Endodermal cell (in vitro differentiated cells): Measurements from ENCODE around the gene PSG3. TPM values are rescaled to one million over a fixed set of nuclear protein-coding genes. Genes with fewer than 3 reads are reported as not detected.
A peak's percentile ranks its signal among the peaks of the same experiment; 100 is the strongest.
"Not testable (repeated sequence)": the region's sequence is repeated elsewhere in the genome, so short reads cannot be mapped to it uniquely, and the experiment has no call there.

Experiments used
- DNase-seq: peaks from one replicate; pipeline ENCODE4 v3.0.0-alpha.2; 2017
- H3K27ac ChIP-seq: 2 replicates; pipeline ENCODE4 v1.5.1; 2013; ENCODE audit warnings: mild to moderate bottlenecking, low read depth, low read length, moderate library complexity
- H3K27me3 ChIP-seq: 2 replicates; pipeline ENCODE4 v1.6.1; 2013; ENCODE audit warnings: mild to moderate bottlenecking, low read length, moderate library complexity; ENCODE audit not compliant: insufficient read depth, control insufficient read depth, poor library complexity, severe bottlenecking
- H3K36me3 ChIP-seq: 2 replicates; pipeline ENCODE4 v1.7.0; 2013; ENCODE audit warnings: mild to moderate bottlenecking, low read length, moderate library complexity; ENCODE audit not compliant: control insufficient read depth, insufficient read depth
- H3K4me1 ChIP-seq: one replicate; pipeline ENCODE4 v1.7.0; 2013; ENCODE audit warnings: low read length; ENCODE audit not compliant: control insufficient read depth, insufficient read depth
- H3K4me3 ChIP-seq: 2 replicates; pipeline ENCODE4 v1.5.1; 2013; ENCODE audit warnings: mild to moderate bottlenecking, low read length, moderate library complexity
- H3K9ac ChIP-seq: 2 replicates; pipeline ENCODE4 v1.6.1; 2013; ENCODE audit warnings: mild to moderate bottlenecking, low read length, moderate library complexity; ENCODE audit not compliant: poor library complexity, severe bottlenecking; ENCODE audit errors: extremely low read depth
- H3K9me3 ChIP-seq: 2 replicates; pipeline ENCODE4 v1.6.1; 2013; ENCODE audit warnings: mild to moderate bottlenecking, low read length, moderate library complexity; ENCODE audit not compliant: control insufficient read depth
- H3K27ac Mint-ChIP-seq: 2 replicates; pipeline ENCODE4 v1.8.0; 2020; ENCODE audit warnings: mixed read lengths
- H3K27me3 Mint-ChIP-seq: 2 replicates; pipeline ENCODE4 v1.8.0; 2021; ENCODE audit warnings: mild to moderate bottlenecking, mixed read lengths; ENCODE audit not compliant: insufficient read depth
- H3K36me3 Mint-ChIP-seq: 2 replicates; pipeline ENCODE4 v1.8.0; 2020; ENCODE audit warnings: low read depth, mixed read lengths
- H3K4me1 Mint-ChIP-seq: 2 replicates; pipeline ENCODE4 v1.8.0; 2020; ENCODE audit warnings: mixed read lengths
- H3K4me3 Mint-ChIP-seq: 2 replicates; pipeline ENCODE4 v1.8.0; 2020; ENCODE audit warnings: mild to moderate bottlenecking, moderate library complexity, mixed read lengths
- H3K9me3 Mint-ChIP-seq: 2 replicates; pipeline ENCODE4 v1.8.0; 2020; ENCODE audit warnings: mild to moderate bottlenecking, mixed read lengths
- WGBS, 2 experiments: methylation state at CpG; one replicate each; pipeline versions ENCODE4 v1.1.5 to v1.1.7; 2013; ENCODE audit warnings: missing lambda C conversion rate in 2 of 2, mixed read lengths in 1 of 2; ENCODE audit not compliant: insufficient coverage in 1 of 2, insufficient read length in 1 of 2; 5-methylcytosine and 5-hydroxymethylcytosine counted together
- total RNA-seq, 2 donors: library from RNA; stranded (reverse); fragmentation: NEBNext Ultra II Directional in 1 of 2; extraction: Animal tissue kit (Norgen Biotek cat#: 25700) in 1 of 2; gene quantifications; 2 replicates in 1 of 2; 3 replicates in 1 of 2; pipeline ENCODE4 v1.2.1, GENCODE V29; 2021
- TF ChIP-seq, protein P1 (sequence below): fragments of 200-600 bp; sonication (generic); conservative IDR thresholded peaks from 2 replicates; pipeline ENCODE4 v1.5.0; 2021; ENCODE audit warnings: antibody characterized with exemption, mild to moderate bottlenecking

Gene PSG3
- total RNA-seq, 2 donors from 2014 or later = not detected

DNA sequence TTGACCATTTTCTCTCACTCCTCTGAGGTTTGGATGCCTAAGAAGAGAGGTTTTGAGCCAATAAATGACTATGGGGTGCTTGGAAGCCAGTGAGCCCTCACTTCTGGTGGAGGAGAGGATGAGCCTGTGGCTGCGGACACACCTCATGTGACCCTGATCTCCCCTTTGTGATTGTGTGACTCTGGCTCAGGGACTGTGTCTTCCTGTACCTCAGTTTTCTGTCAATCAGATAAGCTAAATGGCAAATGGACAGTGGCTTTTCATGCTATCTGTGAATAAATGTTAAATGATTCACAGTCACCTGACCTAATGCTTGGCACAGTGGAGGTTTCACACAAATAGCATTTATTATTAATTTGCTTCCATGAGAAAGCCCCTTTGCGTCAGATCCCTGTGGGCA lies 22.5 kb upstream of the PSG3 start:
- H3K27me3 Mint-ChIP-seq = no peaks in the 10 kb centered on the region
- H3K9ac ChIP-seq = no peak overlapping the region
- 80 to 85% methylated on average over 1 to 2 of the region's 2 CpGs for WGBS, 2 experiments

DNA sequence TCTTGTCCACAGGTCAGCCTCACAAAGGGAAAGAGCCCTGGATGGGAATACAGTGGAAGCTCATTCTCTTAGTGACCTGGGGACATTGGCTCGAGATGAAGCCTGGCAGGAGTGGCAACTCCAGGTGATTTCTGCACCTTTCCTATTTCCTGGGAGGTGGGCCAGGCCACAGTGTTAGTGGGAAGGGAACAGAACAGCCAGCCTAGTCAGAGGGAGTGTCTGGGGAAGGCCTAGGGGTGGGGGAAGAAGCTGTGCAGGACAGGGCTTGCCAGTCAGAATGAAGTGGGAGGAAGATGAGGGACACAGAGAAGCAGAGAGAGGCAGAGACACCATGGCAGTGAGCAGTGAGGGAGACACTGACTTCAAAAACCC lies 21.6 kb upstream of the PSG3 start:
- not testable (repeated sequence) for H3K4me1 Mint-ChIP-seq, H3K9me3 ChIP-seq, H3K27ac ChIP-seq, DNase-seq, H3K4me3 ChIP-seq, H3K4me3 Mint-ChIP-seq, H3K27ac Mint-ChIP-seq, H3K27me3 ChIP-seq, H3K36me3 ChIP-seq, H3K36me3 Mint-ChIP-seq, H3K27me3 Mint-ChIP-seq, H3K4me1 ChIP-seq, H3K9ac ChIP-seq
- no CpG with 5 or more reads among the region's 1 CpG for WGBS, 2 experiments
- H3K9me3 Mint-ChIP-seq = peaks cover 92% of the 10 kb centered on the region

More for the DNA sequence above, 22.5 kb upstream of the PSG3 start:
- Histone ChIP-seq H3K36me3 (no peaks in the 10 kb centered on the region), H3K4me1 (no peaks in the 10 kb centered on the region), H3K27ac (no peak overlapping the region), H3K9me3 (no peaks in the 10 kb centered on the region), H3K4me3 (no peak overlapping the region), H3K27me3 (no peaks in the 10 kb centered on the region)
- Mint-ChIP-seq H3K36me3 (no peaks in the 10 kb centered on the region), H3K9me3 (peaks cover 96% of the 10 kb centered on the region), H3K4me3 (no peak overlapping the region), H3K27ac (no peak overlapping the region), H3K4me1 (no peaks in the 10 kb centered on the region)
- TF ChIP-seq, protein P1, sequence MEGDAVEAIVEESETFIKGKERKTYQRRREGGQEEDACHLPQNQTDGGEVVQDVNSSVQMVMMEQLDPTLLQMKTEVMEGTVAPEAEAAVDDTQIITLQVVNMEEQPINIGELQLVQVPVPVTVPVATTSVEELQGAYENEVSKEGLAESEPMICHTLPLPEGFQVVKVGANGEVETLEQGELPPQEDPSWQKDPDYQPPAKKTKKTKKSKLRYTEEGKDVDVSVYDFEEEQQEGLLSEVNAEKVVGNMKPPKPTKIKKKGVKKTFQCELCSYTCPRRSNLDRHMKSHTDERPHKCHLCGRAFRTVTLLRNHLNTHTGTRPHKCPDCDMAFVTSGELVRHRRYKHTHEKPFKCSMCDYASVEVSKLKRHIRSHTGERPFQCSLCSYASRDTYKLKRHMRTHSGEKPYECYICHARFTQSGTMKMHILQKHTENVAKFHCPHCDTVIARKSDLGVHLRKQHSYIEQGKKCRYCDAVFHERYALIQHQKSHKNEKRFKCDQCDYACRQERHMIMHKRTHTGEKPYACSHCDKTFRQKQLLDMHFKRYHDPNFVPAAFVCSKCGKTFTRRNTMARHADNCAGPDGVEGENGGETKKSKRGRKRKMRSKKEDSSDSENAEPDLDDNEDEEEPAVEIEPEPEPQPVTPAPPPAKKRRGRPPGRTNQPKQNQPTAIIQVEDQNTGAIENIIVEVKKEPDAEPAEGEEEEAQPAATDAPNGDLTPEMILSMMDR = no peak
- no peak for DNase-seq

DNA sequence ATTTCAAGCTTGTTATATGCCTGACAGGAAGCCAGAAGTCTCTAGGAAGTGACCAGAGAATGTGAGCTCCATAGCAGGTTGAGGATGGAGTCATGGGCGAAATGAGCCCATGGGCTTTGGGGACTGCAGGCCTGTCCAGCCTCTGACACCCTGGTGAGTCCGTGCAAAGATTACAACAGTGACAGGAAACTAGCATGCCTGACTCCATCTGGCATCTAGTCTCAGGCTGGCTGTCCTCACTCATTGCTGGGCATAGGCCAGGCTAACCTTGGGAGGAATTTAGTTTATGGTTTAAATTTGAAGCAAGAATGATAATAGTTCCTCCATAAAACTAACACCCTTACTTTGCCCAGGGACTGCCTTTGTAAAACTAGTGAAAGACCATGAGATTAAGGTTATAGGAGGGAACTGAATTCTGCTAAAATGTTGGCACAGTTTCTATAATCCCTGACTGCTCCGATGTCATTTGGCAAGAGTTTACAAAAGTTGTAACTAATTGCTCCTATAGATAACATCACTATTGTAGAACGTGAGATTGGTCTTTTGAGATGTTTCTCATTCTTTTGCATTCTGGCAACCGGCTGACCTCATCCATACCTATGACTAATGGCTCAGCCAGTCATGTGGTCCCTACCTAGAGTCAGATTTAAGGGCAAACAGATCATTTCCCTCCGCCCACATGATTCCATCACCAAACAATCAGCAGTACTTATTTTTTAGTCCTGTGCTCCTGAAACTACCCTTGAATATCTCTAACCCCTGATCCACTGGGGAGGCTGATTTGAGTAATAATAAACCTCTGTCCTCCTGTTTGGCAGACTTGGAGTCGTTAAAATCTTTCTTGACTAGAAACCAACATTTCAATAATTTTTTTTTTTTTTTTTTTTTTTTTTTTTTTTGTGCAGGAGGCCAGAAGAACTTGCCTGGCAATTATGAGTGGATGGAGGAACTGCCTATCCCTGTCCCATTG lies 21.0 kb upstream of the PSG3 start:
- H3K4me1 ChIP-seq, H3K36me3 Mint-ChIP-seq, H3K27me3 ChIP-seq, H3K36me3 ChIP-seq, DNase-seq, H3K4me1 Mint-ChIP-seq, H3K4me3 Mint-ChIP-seq, H3K27ac Mint-ChIP-seq, H3K27me3 Mint-ChIP-seq, H3K9me3 ChIP-seq, H3K4me3 ChIP-seq, H3K9ac ChIP-seq, H3K27ac ChIP-seq: not testable (repeated sequence)
- WGBS, 2 experiments = 73 to 75% methylated on average over 3 to 6 of the region's 7 CpGs
- H3K9me3 Mint-ChIP-seq = peaks cover 88% of the 10 kb centered on the region

DNA sequence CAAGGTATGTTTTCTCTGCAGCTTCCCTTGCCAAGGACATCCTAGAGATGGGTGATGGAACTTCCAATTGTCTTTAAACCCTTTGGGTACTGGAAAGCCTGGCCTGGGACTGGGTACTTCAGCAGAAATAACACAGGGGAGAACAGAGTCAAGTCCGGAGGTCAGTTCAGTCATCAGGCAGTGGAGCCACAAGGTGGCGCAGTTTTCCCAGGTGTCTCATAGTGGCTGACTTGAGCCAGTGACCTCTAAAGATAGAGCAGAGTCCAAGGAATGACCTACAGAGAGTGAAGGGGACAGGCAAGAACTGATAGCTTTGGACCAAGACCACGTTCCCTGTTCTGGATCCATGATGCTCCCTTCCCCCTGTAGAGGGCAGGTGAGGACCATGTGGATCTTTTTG lies 18.4 kb upstream of the PSG3 start:
- H3K9ac ChIP-seq, H3K36me3 Mint-ChIP-seq, H3K27ac ChIP-seq, H3K9me3 ChIP-seq, H3K27ac Mint-ChIP-seq, H3K27me3 ChIP-seq, H3K4me1 ChIP-seq, H3K27me3 Mint-ChIP-seq, H3K4me1 Mint-ChIP-seq, H3K36me3 ChIP-seq, H3K4me3 Mint-ChIP-seq, H3K4me3 ChIP-seq: not testable (repeated sequence)
- DNase-seq = peak; percentile 49
- peaks cover 82% of the 10 kb centered on the region for H3K9me3 Mint-ChIP-seq
- TF ChIP-seq, protein P1 = peak; percentile 19
- 34 to 39% methylated on average over 2 to 3 of the region's 3 CpGs for WGBS, 2 experiments

DNA sequence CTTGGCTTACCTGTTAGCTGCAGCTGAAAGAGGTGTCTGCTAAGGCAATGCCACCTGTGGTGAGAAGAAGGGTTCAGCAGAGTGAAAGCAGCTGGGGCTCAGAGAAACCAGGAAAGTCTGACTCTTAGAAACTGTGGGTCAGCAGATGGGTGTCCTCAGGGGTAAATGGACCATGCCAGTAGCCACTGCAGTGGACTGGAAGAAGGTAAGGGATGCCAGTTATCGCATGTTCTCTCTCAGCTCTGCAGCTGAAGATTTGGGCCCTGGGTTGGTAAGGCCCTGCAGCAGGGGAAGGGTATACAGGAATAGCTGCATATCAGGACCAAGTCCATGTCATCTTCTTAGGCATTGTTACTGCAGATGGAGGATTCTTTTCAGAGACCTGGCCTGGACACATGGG lies 12.0 kb upstream of the PSG3 start:
- not testable (repeated sequence) for H3K9ac ChIP-seq, H3K27ac Mint-ChIP-seq, H3K27ac ChIP-seq, DNase-seq, H3K27me3 Mint-ChIP-seq, H3K9me3 ChIP-seq, H3K4me1 Mint-ChIP-seq, H3K4me1 ChIP-seq, H3K4me3 ChIP-seq, H3K36me3 ChIP-seq, H3K27me3 ChIP-seq, H3K36me3 Mint-ChIP-seq, H3K4me3 Mint-ChIP-seq
- WGBS, 2 experiments = 83 to 100% methylated on average over 1 of the region's 1 CpG
- H3K9me3 Mint-ChIP-seq = peaks cover 74% of the 10 kb centered on the region
